T-helper 9 cell (primary cell): Measurements from ENCODE around the gene GOLGA8N.

Experiments used
- DNase-seq: peaks from one replicate; pipeline ENCODE4 v3.0.0-alpha.2; 2020

Gene GOLGA8N

GRCh38 chr15:32652178-32652577, 58.9 kb downstream of the GOLGA8N start:
- no peak for DNase-seq

- DNase-seq = no peak
Observed at GRCh38 chr15:32656091-32656490, 62.8 kb downstream of the GOLGA8N start.

- no peak for DNase-seq
Observed at GRCh38 chr15:32656496-32656895, 63.2 kb downstream of the GOLGA8N start.
